GM12878 (cell line): Measurements from ENCODE around the gene GPC5. TPM values are rescaled to one million over a fixed set of nuclear protein-coding genes. Genes with fewer than 3 reads are reported as not detected.

Experiments
- ATAC-seq: fragments of 200-7000 bp; cut with Tn5 transposase; 3 replicates; pipeline ENCODE4 v1.9.1; 2020; ENCODE audit warnings: mild to moderate bottlenecking, moderate library complexity
- BruUV-seq: library from RNA; stranded (reverse); fragments of 400-500 nt; replicated peaks from 2 replicates; lab custom pipeline; 2021; lab: Mats Ljungman, UMichigan
- CTCF ChIA-PET: fragments of 300-600 bp; sonication (Branson Sonifier 250); formaldehyde crosslinking; extraction: SDS; loops from one replicate; lab custom pipeline; 2021; ENCODE audit warnings: inconsistent platforms; lab: Yijun Ruan, JAX
- POLR2A ChIA-PET: fragments of 350-600 bp; formaldehyde crosslinking; extraction: SDS; loops from one replicate; lab custom pipeline; 2021; ENCODE audit warnings: inconsistent platforms; lab: Charles Lee
- RAD21 ChIA-PET: fragments of 300-600 bp; sonication (Branson Sonifier 250); formaldehyde crosslinking; loops from one replicate; lab custom pipeline; 2023; ENCODE audit warnings: antibody characterized with exemption; ENCODE audit not compliant: unreplicated experiment; lab: Charles Lee
- SMC1A ChIA-PET: fragments of 300-600 bp; sonication (Branson Sonifier 250); formaldehyde crosslinking; loops from one replicate; lab custom pipeline; 2023; ENCODE audit not compliant: unreplicated experiment, uncharacterized antibody; lab: Charles Lee
- DNase-seq: peaks from one replicate; pipeline ENCODE4 v3.0.0-alpha.2; 2011; ENCODE audit warnings: low read depth, low spot score
- FAIRE-seq: peaks from 3 replicates; lab custom pipeline; 2011; peaks lifted over from hg19 to GRCh38; lab: Jason Lieb, UNC
- H2AFZ ChIP-seq: 2 replicates; pipeline ENCODE4 v1.6.0; 2011; ENCODE audit warnings: low read depth, low read length, control low read depth; ENCODE audit not compliant: control insufficient read depth
- H3K27ac ChIP-seq: 2 replicates; pipeline ENCODE4 v1.5.1; 2011; ENCODE audit warnings: control low read depth; ENCODE audit not compliant: control insufficient read depth, insufficient read depth
- H3K27me3 ChIP-seq, 2 experiments: replicated peaks in 1 of 2; 2 replicates each; pipeline versions ENCODE4 v1.6.0 to v1.6.1; 2011; ENCODE audit warnings: low read length in 1 of 2; ENCODE audit not compliant: control insufficient read depth in 2 of 2, insufficient read depth in 2 of 2
- H3K36me3 ChIP-seq, 2 experiments: 2 replicates each; pipeline ENCODE4 v1.5.1; 2011; ENCODE audit warnings: low read length in 1 of 2; ENCODE audit not compliant: control insufficient read depth in 2 of 2, insufficient read depth in 2 of 2
- H3K4me1 ChIP-seq: 2 replicates; pipeline ENCODE4 v1.6.1; 2011; ENCODE audit warnings: mild to moderate bottlenecking, low read length, moderate library complexity, mixed read lengths; ENCODE audit not compliant: control insufficient read depth, insufficient read depth
- H3K4me2 ChIP-seq: 2 replicates; pipeline ENCODE4 v1.6.0; 2011; ENCODE audit warnings: control low read depth; ENCODE audit not compliant: control insufficient read depth, insufficient read depth
- H3K4me3 ChIP-seq: fragments of 200-600 bp; sonication (generic); 2 replicates; pipeline ENCODE4 v1.5.1; 2016
- H3K79me2 ChIP-seq: 2 replicates; pipeline ENCODE4 v1.6.0; 2011; ENCODE audit warnings: low read length; ENCODE audit not compliant: control insufficient read depth, insufficient read depth
- H3K9ac ChIP-seq: 2 replicates; pipeline ENCODE4 v1.8.0; 2011; ENCODE audit warnings: low read length, control low read depth, mixed read lengths; ENCODE audit not compliant: control insufficient read depth, insufficient read depth
- H3K9me3 ChIP-seq: replicated peaks from 3 replicates; pipeline ENCODE4 v1.5.1; 2011; ENCODE audit warnings: mild to moderate bottlenecking, low read length; ENCODE audit not compliant: control insufficient read depth, insufficient read depth
- H4K20me1 ChIP-seq: 2 replicates; pipeline ENCODE4 v1.6.0; 2011; ENCODE audit not compliant: control insufficient read depth, insufficient read depth
- BACH1 ChIP-seq: fragments of 450-650 bp; IDR thresholded peaks from 2 replicates; pipeline ENCODE4 v1.6.1; 2017; ENCODE audit warnings: mild to moderate bottlenecking, borderline replicate concordance
- BCL11A ChIP-seq: IDR thresholded peaks from 2 replicates; pipeline ENCODE4 v1.6.1; 2011; ENCODE audit warnings: low read depth, low read length
- BHLHE40 ChIP-seq, 2 experiments: fragments of 450-650 bp in 1 of 2; IDR thresholded peaks; 2 replicates each; pipeline ENCODE4 v1.6.1; 2011 to 2017; ENCODE audit warnings: low read depth in 2 of 2, borderline replicate concordance in 1 of 2, improper control_type of control experiment in 1 of 2, low read length in 1 of 2, mild to moderate bottlenecking in 1 of 2
- CBX3 ChIP-seq: fragments of 200-600 bp; sonication (generic); IDR thresholded peaks from 2 replicates; pipeline ENCODE4 v1.6.1; 2016; ENCODE audit warnings: low read depth, borderline replicate concordance
- CHD1 ChIP-seq: IDR thresholded peaks from 2 replicates; pipeline ENCODE4 v1.6.1; 2012; ENCODE audit warnings: low read depth, low read length, improper control_type of control experiment
- EED ChIP-seq: sonication (generic); IDR thresholded peaks from 2 replicates; pipeline ENCODE4 v1.6.1; 2016; ENCODE audit warnings: antibody characterized with exemption, low read depth
- GATAD2B ChIP-seq: fragments of 450-650 bp; conservative IDR thresholded peaks from 2 replicates; pipeline ENCODE4 v1.6.1; 2017; ENCODE audit warnings: low read depth, mild to moderate bottlenecking, moderate library complexity
- HCFC1 ChIP-seq: fragments of 150-350 bp; IDR thresholded peaks from 2 replicates; pipeline ENCODE4 v1.6.1; 2014; ENCODE audit warnings: low read length
- HDAC2 ChIP-seq: fragments of 200-600 bp; sonication (generic); IDR thresholded peaks from 2 replicates; pipeline ENCODE4 v1.6.1; 2017
- IKZF2 ChIP-seq, 2 experiments: fragments of 450-650 bp; IDR thresholded peaks; 2 replicates each; pipeline ENCODE4 v1.6.1; 2017; ENCODE audit warnings: mild to moderate bottlenecking in 2 of 2, moderate library complexity in 2 of 2
- JUND ChIP-seq: IDR thresholded peaks from 2 replicates; pipeline ENCODE4 v1.6.1; 2012; ENCODE audit warnings: low read depth, mild to moderate bottlenecking, low read length, improper control_type of control experiment, moderate library complexity
- LARP7 ChIP-seq: fragments of 450-650 bp; IDR thresholded peaks from 2 replicates; pipeline ENCODE4 v1.6.1; 2017; ENCODE audit warnings: mild to moderate bottlenecking
- NBN ChIP-seq: fragments of 450-650 bp; IDR thresholded peaks from 2 replicates; pipeline ENCODE4 v1.6.1; 2016
- NR2F1 ChIP-seq: fragments of 450-650 bp; conservative IDR thresholded peaks from 2 replicates; pipeline ENCODE4 v1.6.1; 2017; ENCODE audit warnings: mild to moderate bottlenecking
- POLR2AphosphoS5 ChIP-seq: IDR thresholded peaks from 2 replicates; pipeline ENCODE4 v1.6.1; 2011; ENCODE audit warnings: mild to moderate bottlenecking, low read length, inconsistent platforms
- RAD21 ChIP-seq: IDR thresholded peaks from 2 replicates; pipeline ENCODE4 v1.6.1; 2011; ENCODE audit warnings: mild to moderate bottlenecking, low read depth, low read length, moderate library complexity; ENCODE audit not compliant: insufficient read depth
- RCOR1 ChIP-seq: conservative IDR thresholded peaks from 2 replicates; pipeline ENCODE4 v1.6.1; 2012; ENCODE audit warnings: low read depth, low read length, improper control_type of control experiment
- SMAD1 ChIP-seq: fragments of 450-650 bp; IDR thresholded peaks from 2 replicates; pipeline ENCODE4 v1.6.1; 2018; ENCODE audit warnings: mild to moderate bottlenecking, low read depth; ENCODE audit not compliant: partially characterized antibody
- SP1 ChIP-seq: IDR thresholded peaks from one replicate; pipeline ENCODE4 v1.6.1; 2011; ENCODE audit warnings: low read depth, low read length
- SREBF2 ChIP-seq: IDR thresholded peaks from 2 replicates; pipeline ENCODE4 v1.6.1; 2012; ENCODE audit warnings: mild to moderate bottlenecking, low read length
- SRF ChIP-seq, 2 experiments: IDR thresholded peaks; 2 replicates each; pipeline ENCODE4 v1.6.1; 2011; ENCODE audit warnings: low read depth in 2 of 2, low read length in 2 of 2, mild to moderate bottlenecking in 1 of 2, moderate library complexity in 1 of 2
- TBL1XR1 ChIP-seq: IDR thresholded peaks from 2 replicates; pipeline ENCODE4 v1.6.1; 2012; ENCODE audit warnings: low read depth, low read length, improper control_type of control experiment
- USF1 ChIP-seq: IDR thresholded peaks from 2 replicates; pipeline ENCODE4 v1.6.1; 2011; ENCODE audit warnings: borderline replicate concordance, low read depth, mild to moderate bottlenecking, moderate library complexity, mixed read lengths, low read length; ENCODE audit not compliant: insufficient read depth; ENCODE audit errors: extremely low read length
- ZBED1 ChIP-seq: IDR thresholded peaks from 2 replicates; pipeline ENCODE4 v1.6.1; 2016; ENCODE audit warnings: borderline replicate concordance
- ZNF274 ChIP-seq: IDR thresholded peaks from one replicate; pipeline ENCODE4 v1.8.0; 2011; ENCODE audit not compliant: insufficient read length, insufficient read depth
- ZSCAN29 ChIP-seq: fragments of 450-650 bp; IDR thresholded peaks from 2 replicates; pipeline ENCODE4 v1.6.1; 2017; ENCODE audit warnings: mild to moderate bottlenecking, moderate library complexity
- WGBS: methylation state at CpG from one replicate; pipeline ENCODE4 v1.1.6; 2016; ENCODE audit warnings: low lambda C conversion rate; ENCODE audit not compliant: insufficient replicate concordance, insufficient coverage; ENCODE audit errors: missing lambda C conversion rate; 5-methylcytosine and 5-hydroxymethylcytosine counted together
- in situ Hi-C: fragments of 300-500 bp; cut with MboI; formaldehyde crosslinking; loops from 9 replicates; pipeline ENCODE4 v1.14.3; 2018; ENCODE audit warnings: mixed read lengths
- intact Hi-C: fragments of 100-400 bp; cut with micrococcal nuclease; formaldehyde crosslinking; loops from one replicate; pipeline ENCODE4 v1.14.2; 2022; ENCODE audit not compliant: unreplicated experiment
- polyA plus RNA-seq, 11 experiments: library from polyadenylated mRNA; depleted of rRNA in 4 of 11; unstranded in 6 of 11; stranded (reverse) in 5 of 11; fragments of >200 nt; fragmentation: Nextera tagmentation in 4 of 11; fragmentation: Illumina TruSeq in 1 of 11; extraction: Ambion mirVana in 4 of 11; extraction: Trizol in 1 of 11; gene quantifications; 1 replicate in 1 of 11; 2 replicates in 10 of 11; pipeline versions ENCODE4 v1.2.1 to v1.2.3, GENCODE V29; 2011 to 2016; ENCODE audit warnings: inconsistent platforms in 2 of 11, missing spikeins in 2 of 11, low read depth in 1 of 11
- total RNA-seq, 4 experiments: library from RNA; depleted of rRNA in 3 of 4; stranded (reverse); fragments of >200 nt in 3 of 4; fragmentation: Illumina TruSeq in 1 of 4; extraction: Trizol in 1 of 4; gene quantifications; 2 replicates each; pipeline versions ENCODE4 v1.2.1 to v1.2.3, GENCODE V29; 2013 to 2021

GPC5 gene
- total and polyA plus RNA-seq, 10 of the 15 experiments (the other 5 are each of a cell fraction or from before 2014, with no cell fraction given): 0.05 to 0.87 (median 0.44) TPM; not detected in 1

DNA sequence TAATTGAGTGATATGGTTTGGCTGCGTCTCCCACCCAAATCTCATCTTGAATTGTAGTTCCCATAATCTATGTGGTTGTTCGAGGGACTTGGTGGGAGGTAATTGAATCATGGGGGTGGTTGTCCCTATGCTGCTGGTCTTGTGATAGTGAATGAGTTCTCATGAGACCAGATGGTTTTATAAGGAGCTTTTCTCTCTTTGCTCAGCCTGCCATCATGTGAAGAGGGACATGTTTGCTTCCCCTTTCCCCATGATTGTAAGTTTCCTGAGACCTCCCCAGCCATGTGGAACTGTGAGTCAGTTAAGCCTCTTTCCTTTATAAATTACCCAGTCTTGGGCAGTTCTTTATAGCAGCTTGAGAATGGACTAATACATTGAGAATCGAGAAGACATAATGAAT is 480.1 kb downstream of the GPC5 start:
- no peaks in the 10 kb centered on the region for H3K36me3 ChIP-seq
- POLR2A ChIA-PET: no interaction called here

GRCh38 chr13:91879360-91879759 is 480.9 kb downstream of the GPC5 start:
- Histone ChIP-seq H3K4me3 (no peak overlapping the region), H2AFZ (no peak overlapping the region), H3K79me2 (no peaks in the 10 kb centered on the region), H3K27ac (no peak overlapping the region), H3K4me2 (no peak overlapping the region), H3K9ac (no peak overlapping the region), H3K4me1 (no peaks in the 10 kb centered on the region), H3K9me3 (no peaks in the 10 kb centered on the region), H3K27me3 (no peaks in the 10 kb centered on the region), H3K36me3 (no peaks in the 10 kb centered on the region), H4K20me1 (no peaks in the 10 kb centered on the region)
- FAIRE-seq (no peak), DNase-seq (no peak), ATAC-seq (no peak)
- no TSS peak for BruUV-seq
- in situ Hi-C loops (no loop called here), intact Hi-C loops (no loop called here)
- 79% methylated on average over 2 of the region's 2 CpGs for WGBS
- CTCF ChIA-PET: no interaction called here
- RAD21 ChIA-PET: no interaction called here
- SMC1A ChIA-PET: no interaction called here
- POLR2A ChIA-PET: no interaction called here
- no peak for TF ChIP-seq HCFC1
- no peak for TF ChIP-seq RAD21
- TF ChIP-seq USF1: no peak
- TF ChIP-seq HDAC2: no peak
- no peak for TF ChIP-seq TBL1XR1
- TF ChIP-seq RCOR1: no peak
- no peak for TF ChIP-seq JUND
- TF ChIP-seq NBN: no peak
- no peak for TF ChIP-seq NR2F1
- TF ChIP-seq CBX3: no peak
- no peak for TF ChIP-seq ZNF274
- TF ChIP-seq POLR2AphosphoS5: no peak
- no peak for TF ChIP-seq SMAD1
- no peak for TF ChIP-seq GATAD2B
- TF ChIP-seq SP1: no peak
- TF ChIP-seq ZSCAN29: no peak
- no peak for TF ChIP-seq BACH1
- TF ChIP-seq SREBF2: no peak

More for the DNA sequence above, 480.1 kb downstream of the GPC5 start:
- in situ Hi-C loops: no loop called here
- Histone ChIP-seq H2AFZ (no peak overlapping the region), H3K79me2 (no peaks in the 10 kb centered on the region), H3K9me3 (no peaks in the 10 kb centered on the region), H3K4me3 (no peak overlapping the region), H3K4me1 (no peaks in the 10 kb centered on the region), H3K9ac (no peak overlapping the region), H3K4me2 (no peak overlapping the region), H3K27me3 (no peaks in the 10 kb centered on the region), H4K20me1 (no peaks in the 10 kb centered on the region), H3K27ac (no peak overlapping the region)
- ATAC-seq (no peak), FAIRE-seq (no peak), DNase-seq (no peak)
- TF ChIP-seq BCL11A: no peak
- no peak for TF ChIP-seq POLR2AphosphoS5
- TF ChIP-seq CHD1: no peak
- TF ChIP-seq IKZF2 (IDR thresholded peaks at IDR 0.05): no peak
- TF ChIP-seq BHLHE40 (IDR thresholded peaks at IDR 0.05; ENCODE audit: borderline replicate concordance in 1 of 2, low read depth in 2 of 2, low read length in 1 of 2): no peak
- TF ChIP-seq ZBED1: no peak
- TF ChIP-seq SRF (IDR thresholded peaks at IDR 0.05; ENCODE audit: low read depth in 2 of 2, low read length in 2 of 2): no peak
- no peak for TF ChIP-seq EED
- no peak for TF ChIP-seq LARP7
- no peak for TF ChIP-seq TBL1XR1
- no peak for TF ChIP-seq JUND
- SMC1A ChIA-PET: no interaction called here
- WGBS: 0% methylated on average over 3 of the region's 3 CpGs
- BruUV-seq: no TSS peak
- RAD21 ChIA-PET: no interaction called here
- CTCF ChIA-PET: no interaction called here
- intact Hi-C loops: no loop called here
